ENCODE data around the gene FYN. TPM values are rescaled to one million over a fixed set of nuclear protein-coding genes. Genes with fewer than 3 reads are reported as not detected.

Gene FYN
- total RNA-seq, 1 donor, result 207 TPM

DNA sequence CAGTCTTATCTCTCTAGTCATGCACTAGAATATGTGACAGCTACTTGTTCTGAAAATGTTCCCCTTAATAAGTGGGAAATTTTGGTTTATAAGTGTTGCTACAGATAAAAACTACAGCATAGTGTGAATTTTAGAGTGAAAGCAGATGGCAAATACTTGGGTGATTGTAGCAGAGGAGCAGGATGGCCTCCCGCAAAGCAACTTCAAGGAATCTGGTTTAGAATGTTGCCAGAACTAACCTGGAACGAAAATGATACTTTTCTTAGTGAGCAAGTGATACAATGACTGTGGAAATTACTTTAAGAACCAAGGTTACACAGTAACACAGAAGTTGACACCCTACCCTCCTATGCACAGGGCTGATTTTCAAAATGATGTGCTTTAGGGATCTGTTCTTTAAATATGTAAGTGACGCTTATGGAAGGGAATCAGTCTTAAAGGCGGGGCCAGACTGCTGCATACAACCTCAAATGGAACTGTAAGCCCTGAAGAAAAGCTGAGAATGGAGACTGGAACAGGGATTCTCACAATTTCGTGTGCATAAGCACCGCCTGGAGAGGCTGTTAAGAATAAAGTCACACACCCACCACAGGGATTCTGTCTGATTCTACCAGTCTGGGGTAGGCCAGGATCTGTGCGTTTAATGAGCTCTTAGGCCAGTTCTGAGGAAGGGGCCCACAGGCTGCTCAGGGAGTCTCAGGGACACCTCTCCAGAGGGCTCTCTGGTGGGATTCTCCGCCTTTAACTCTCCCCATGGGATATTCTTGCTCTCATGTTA lies 97.9 kb downstream of the FYN start:
- Histone ChIP-seq H3K9me3 (ENCODE audit: low read depth, low read length) (no peaks in the 10 kb centered on the region), H3K27me3 (ENCODE audit: insufficient read depth, low read length) (no peaks in the 10 kb centered on the region), H3K4me1 (ENCODE audit: insufficient read depth, low read length) (peaks cover 61% of the 10 kb centered on the region), H3K4me3 (ENCODE audit: low read length) (no peak overlapping the region)

DNA sequence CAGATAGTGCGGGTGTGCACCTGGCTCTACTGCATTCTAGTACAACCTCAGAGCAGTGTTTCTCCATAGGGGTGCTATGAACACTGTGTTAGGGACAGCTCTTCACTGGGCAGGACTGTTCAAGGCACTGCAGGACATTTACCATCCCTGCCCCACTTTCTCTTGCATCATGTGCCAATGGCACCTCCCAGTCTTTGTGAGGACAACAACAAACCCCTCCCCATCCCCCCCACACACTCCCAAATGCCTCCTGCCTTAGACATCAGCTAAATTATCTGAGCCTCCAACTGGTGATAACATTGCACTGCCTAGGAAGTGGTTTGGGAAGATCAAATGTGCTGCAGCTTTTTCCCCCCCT lies 98.9 kb downstream of the FYN start:
- no peaks in the 10 kb centered on the region for H3K9me3 ChIP-seq (ENCODE audit: low read depth, low read length)
- H3K4me1 ChIP-seq (ENCODE audit: insufficient read depth, low read length), result peaks cover 60% of the 10 kb centered on the region
- no peak overlapping the region for H3K4me3 ChIP-seq (ENCODE audit: low read length)
- H3K27me3 ChIP-seq (ENCODE audit: insufficient read depth, low read length), result no peaks in the 10 kb centered on the region

DNA sequence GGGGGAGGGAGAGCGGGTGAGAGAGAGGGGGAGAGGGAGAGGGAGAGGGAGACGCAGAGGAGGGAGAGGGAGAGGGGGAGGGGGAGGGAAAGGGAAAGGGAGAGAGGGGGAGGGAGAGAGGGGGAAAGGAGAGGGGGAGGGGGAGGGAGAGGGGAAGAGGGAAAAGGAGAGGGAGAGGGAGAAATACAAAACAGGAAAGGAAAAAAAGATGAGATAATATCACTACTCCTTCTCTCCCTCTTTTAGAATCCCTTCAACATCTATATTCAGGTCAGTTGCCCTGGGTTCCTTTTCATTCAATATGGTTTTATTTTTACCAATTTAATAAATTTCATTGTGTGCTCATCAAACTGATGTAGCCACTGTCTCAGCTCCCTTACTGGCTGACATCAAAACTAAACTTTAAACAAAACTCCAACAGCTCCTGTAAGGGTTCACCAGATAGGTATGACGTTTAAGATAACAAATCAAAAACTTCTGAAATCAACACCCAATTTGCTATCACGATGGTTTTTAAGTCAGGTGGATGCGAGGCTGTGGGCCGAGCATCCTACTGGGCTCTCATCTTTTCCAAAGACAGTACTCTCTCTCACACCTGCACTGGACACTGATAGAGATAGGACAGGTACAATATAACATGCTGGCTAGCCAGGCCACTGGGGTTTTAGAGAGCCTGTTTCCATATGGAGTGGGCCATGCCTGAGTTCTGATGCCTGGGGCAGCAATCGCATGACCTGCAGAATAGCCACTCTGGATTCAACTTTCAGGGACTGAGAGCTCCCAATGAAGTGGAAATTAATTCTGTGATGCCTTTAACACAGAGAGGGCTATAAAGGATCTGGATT lies 99.5 kb downstream of the FYN start:
- Histone ChIP-seq H3K4me1 (ENCODE audit: insufficient read depth, low read length) (peaks cover 54% of the 10 kb centered on the region), H3K27me3 (ENCODE audit: insufficient read depth, low read length) (no peaks in the 10 kb centered on the region), H3K9me3 (ENCODE audit: low read depth, low read length) (no peaks in the 10 kb centered on the region), H3K4me3 (ENCODE audit: low read length) (no peak overlapping the region)

DNA sequence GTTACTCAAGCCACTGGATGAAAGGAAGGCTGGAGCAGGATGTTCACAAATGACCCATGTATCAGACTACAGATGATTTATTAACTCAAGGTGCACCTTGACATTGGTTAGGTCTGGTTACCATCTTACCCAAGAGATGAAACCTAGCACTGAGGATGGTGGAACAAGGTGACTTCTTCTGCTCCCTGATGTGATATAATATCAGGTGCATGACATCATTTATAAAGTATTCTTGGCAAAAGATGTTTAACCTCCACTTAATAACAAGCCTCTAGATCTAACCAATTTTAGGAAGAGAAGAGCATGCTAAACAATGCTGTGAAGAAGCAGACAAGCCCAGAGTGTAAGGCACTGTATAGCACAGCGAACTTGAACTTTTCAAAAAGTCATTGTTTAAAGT lies 100.9 kb downstream of the FYN start:
- Histone ChIP-seq H3K9me3 (ENCODE audit: low read depth, low read length) (no peaks in the 10 kb centered on the region), H3K27me3 (ENCODE audit: insufficient read depth, low read length) (no peaks in the 10 kb centered on the region), H3K4me1 (ENCODE audit: insufficient read depth, low read length) (peaks cover 53% of the 10 kb centered on the region), H3K4me3 (ENCODE audit: low read length) (no peak overlapping the region)

DNA sequence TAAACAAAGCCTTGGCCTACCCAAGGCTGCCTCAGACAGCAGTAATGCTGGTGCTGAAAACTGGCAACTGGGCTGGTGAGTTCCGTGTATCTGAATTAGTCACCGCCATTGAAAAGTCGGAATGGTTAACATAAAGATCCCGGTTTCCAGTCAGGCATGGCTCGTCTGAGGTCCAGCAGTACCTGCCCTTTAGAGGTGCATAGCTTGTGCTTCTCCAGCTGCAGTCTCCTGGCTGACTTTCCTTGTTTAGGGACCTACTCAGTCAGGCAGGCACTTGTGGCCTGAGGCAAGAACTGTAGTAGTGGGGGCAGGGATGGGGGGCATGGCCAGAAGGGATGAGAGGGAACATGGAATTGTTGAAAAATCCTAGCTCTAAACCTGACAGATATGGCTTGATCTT lies 101.6 kb downstream of the FYN start:
- Histone ChIP-seq H3K4me1 (ENCODE audit: insufficient read depth, low read length) (peaks cover 56% of the 10 kb centered on the region), H3K4me3 (ENCODE audit: low read length) (no peak overlapping the region), H3K9me3 (ENCODE audit: low read depth, low read length) (no peaks in the 10 kb centered on the region), H3K27me3 (ENCODE audit: insufficient read depth, low read length) (no peaks in the 10 kb centered on the region)

DNA sequence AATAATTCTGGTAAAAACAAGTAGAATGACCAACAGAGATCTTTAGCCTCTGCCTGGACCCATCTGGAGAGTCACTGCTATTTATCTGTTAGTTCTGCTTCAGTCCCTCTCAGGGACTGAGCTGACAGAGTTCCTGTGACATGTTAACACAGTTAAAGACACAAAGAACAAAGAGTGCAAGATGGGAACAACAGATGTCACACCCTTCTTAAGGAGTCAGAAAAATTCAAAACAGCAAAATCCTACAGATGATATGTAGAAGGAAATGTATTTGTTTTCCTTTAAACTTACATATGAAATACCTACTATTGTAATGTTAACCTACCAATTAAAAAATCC lies 102.2 kb downstream of the FYN start:
- H3K27me3 ChIP-seq (ENCODE audit: insufficient read depth, low read length), result no peaks in the 10 kb centered on the region
- no peaks in the 10 kb centered on the region for H3K9me3 ChIP-seq (ENCODE audit: low read depth, low read length)
- no peak overlapping the region for H3K4me3 ChIP-seq (ENCODE audit: low read length)
- peaks cover 56% of the 10 kb centered on the region for H3K4me1 ChIP-seq (ENCODE audit: insufficient read depth, low read length)

DNA sequence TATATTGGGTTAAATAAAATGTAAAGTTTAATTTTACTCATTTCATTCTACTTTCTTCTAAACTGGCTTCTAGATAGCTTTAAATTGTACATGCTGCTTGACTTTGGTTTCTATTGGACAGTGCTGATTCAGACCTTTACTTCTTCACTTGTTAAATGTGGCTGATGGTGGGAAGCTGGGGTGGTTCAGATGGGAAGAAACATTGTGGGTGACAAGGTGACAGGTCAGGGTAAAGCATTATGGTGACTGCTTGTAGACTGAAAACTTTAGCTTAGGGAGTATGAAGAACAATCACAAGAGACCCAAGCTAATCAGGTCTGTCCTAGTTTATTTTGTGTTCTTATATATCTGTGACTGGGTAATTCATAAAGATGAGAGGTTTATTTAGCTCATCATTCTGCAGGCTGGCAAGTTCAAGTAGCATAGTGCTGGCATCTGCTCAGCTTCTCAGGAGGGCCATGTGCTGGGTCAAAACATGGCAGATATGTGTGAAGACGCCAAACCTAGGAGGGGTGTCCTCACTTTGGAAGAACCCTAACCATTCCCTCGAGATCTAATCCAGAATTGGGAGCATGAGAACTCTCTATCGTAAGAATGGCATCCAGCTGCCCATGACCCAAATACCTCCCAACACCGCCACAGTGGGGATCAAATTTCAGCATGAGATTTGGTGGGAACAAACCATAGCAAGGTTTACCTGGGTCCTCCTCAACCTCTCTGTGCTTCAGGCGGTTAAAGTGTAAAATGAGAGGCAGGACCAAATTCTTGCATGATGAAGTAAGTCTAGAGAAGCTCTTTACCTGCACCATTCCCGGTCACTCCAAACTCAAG lies 102.8 kb downstream of the FYN start:
- Histone ChIP-seq H3K9me3 (ENCODE audit: low read depth, low read length) (no peaks in the 10 kb centered on the region), H3K4me3 (ENCODE audit: low read length) (no peak overlapping the region), H3K27me3 (ENCODE audit: insufficient read depth, low read length) (no peaks in the 10 kb centered on the region), H3K4me1 (ENCODE audit: insufficient read depth, low read length) (peaks cover 56% of the 10 kb centered on the region)

DNA sequence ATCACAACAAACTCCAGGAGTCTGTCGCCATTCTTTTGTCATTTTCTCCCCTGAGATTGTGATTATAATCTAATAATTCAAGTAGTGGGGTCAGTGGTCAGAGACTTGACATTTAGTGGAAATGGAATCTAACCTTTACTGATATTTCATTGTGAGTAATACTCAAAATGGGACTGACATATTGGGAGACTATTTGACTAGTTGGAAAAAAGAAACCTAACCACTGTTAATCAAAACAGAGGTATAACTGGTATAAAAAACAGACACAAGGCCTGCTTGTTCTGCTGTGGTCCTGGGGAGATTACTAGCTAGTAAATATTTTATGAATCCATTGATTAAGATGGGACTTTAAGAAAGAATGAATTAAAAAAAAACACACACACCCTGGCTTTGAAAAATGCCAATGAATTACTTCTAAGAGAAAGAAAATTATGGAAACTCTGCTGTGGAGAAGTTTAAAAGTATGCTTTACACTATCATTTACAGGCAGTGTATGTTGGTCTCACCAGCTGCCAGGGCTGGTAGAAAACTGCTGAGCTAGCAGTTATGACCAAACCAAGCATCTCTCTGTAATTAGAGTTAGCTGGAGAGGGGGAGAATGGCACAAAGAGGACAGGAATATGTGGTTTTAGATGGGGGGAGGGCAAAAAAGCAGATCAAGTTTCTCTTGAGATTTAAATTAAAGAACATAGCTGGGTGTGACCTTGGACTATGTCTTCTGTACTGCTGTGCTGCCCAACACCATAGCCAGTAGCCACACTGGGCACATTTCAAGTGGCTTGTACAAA lies 103.7 kb downstream of the FYN start:
- Histone ChIP-seq H3K4me1 (ENCODE audit: insufficient read depth, low read length) (peaks cover 60% of the 10 kb centered on the region), H3K27me3 (ENCODE audit: insufficient read depth, low read length) (no peaks in the 10 kb centered on the region), H3K9me3 (ENCODE audit: low read depth, low read length) (no peaks in the 10 kb centered on the region), H3K4me3 (ENCODE audit: low read length) (no peak overlapping the region)

DNA sequence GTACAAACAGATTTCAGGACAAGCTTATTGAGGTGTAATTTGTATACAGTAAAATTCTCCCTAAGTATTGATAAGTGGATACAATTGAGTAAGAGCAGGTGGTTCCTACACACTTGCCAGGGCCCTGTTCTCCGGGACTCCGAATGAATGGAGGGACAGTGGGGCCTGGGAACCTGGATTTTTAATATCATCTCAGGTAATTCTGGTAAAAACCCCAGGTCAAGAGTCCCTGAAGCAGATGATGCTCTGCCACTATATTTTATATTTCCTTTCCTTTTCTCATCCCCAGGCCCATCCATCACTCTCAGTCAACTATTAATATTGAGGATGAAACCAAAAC lies 104.9 kb downstream of the FYN start:
- Histone ChIP-seq H3K4me3 (ENCODE audit: low read length) (no peak overlapping the region), H3K9me3 (ENCODE audit: low read depth, low read length) (no peaks in the 10 kb centered on the region), H3K27me3 (ENCODE audit: insufficient read depth, low read length) (no peaks in the 10 kb centered on the region), H3K4me1 (ENCODE audit: insufficient read depth, low read length) (peaks cover 62% of the 10 kb centered on the region)

DNA sequence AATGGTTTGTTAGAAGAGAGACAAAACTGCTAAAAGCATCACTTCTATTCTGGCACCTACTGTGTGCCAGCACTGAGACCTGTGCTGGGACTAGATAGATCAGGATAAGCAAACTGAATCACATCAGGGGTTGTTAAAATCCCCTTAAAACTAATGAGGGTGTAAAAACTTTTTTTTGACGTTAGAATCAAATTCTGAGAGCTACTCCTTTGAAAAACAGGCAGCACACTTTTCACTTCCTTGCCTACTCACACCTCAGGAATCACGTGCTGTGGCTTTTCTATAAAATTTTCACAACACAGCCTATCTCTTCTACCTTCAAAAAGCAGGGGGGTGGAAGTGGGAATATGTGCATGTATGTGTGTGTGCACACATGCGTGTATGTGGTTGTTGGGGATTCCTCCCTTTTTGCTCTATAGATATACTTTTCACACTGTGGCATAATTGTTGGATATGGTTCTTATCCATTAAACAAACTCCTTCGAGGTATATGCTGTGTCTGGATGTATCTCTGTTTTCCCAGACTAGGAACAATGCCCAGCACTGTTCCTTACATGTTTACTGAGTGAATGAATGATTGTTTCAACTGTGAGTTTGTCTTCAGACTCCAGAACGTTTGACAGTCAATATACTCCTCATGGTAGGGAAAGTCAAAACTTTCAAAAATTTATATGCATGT lies 105.4 kb downstream of the FYN start:
- no peak overlapping the region for H3K4me3 ChIP-seq (ENCODE audit: low read length)
- peaks cover 66% of the 10 kb centered on the region for H3K4me1 ChIP-seq (ENCODE audit: insufficient read depth, low read length)
- H3K27me3 ChIP-seq (ENCODE audit: insufficient read depth, low read length), result no peaks in the 10 kb centered on the region
- no peaks in the 10 kb centered on the region for H3K9me3 ChIP-seq (ENCODE audit: low read depth, low read length)

DNA sequence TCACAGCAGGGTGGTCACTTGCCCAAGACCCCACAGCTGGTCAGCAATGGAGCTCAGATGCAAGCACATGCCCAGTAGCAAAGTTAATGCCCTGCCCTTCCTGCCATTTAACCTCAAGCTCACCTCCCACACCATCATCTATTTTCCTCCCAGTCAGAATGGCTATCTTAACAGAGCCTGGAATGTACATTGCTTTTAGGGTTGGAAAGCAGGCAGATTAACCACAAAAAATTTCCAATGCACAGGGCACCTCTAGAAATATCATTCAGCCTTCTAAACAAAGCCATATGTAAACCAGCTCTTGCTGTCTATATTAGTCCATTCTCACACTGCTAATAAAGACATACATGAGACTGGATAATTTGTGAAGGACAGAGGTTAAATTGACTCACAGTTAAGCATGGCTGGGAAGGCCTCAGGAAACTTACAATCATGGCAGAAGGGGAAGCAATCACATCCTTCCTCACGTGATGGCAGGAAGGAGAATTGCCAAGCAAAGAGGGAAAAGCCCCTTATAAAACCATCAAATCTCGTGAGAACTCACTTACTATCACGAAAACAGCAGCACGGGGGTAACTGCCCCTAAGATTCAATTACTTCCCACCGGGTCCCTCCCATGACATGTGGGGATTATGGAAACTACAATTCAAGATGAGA lies 106.9 kb downstream of the FYN start:
- Histone ChIP-seq H3K27me3 (ENCODE audit: insufficient read depth, low read length) (no peaks in the 10 kb centered on the region), H3K9me3 (ENCODE audit: low read depth, low read length) (no peaks in the 10 kb centered on the region), H3K4me3 (ENCODE audit: low read length) (no peak overlapping the region), H3K4me1 (ENCODE audit: insufficient read depth, low read length) (peaks cover 81% of the 10 kb centered on the region)

DNA sequence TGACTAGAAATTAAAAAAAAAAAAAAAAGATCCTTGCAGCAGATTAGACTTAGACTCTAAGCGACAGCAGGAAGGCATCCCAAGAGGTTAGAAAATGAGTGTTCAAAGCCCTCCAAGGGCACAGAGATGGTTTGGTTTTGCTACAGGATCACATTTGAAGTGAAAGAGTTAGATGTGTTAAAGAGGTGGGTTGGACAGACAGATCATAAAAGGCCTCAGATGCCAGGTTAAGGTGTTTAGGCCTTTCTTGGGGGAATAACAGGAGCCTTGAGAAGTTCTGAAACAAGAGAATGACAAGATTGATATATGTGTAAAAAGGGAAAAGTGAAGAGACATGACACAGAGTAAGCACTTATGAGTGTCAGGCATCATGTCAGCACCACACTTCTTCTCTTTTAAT lies 107.5 kb downstream of the FYN start:
- no peaks in the 10 kb centered on the region for H3K27me3 ChIP-seq (ENCODE audit: insufficient read depth, low read length)
- H3K9me3 ChIP-seq (ENCODE audit: low read depth, low read length), result no peaks in the 10 kb centered on the region
- peaks cover 83% of the 10 kb centered on the region for H3K4me1 ChIP-seq (ENCODE audit: insufficient read depth, low read length)
- H3K4me3 ChIP-seq (ENCODE audit: low read length), result no peak overlapping the region

DNA sequence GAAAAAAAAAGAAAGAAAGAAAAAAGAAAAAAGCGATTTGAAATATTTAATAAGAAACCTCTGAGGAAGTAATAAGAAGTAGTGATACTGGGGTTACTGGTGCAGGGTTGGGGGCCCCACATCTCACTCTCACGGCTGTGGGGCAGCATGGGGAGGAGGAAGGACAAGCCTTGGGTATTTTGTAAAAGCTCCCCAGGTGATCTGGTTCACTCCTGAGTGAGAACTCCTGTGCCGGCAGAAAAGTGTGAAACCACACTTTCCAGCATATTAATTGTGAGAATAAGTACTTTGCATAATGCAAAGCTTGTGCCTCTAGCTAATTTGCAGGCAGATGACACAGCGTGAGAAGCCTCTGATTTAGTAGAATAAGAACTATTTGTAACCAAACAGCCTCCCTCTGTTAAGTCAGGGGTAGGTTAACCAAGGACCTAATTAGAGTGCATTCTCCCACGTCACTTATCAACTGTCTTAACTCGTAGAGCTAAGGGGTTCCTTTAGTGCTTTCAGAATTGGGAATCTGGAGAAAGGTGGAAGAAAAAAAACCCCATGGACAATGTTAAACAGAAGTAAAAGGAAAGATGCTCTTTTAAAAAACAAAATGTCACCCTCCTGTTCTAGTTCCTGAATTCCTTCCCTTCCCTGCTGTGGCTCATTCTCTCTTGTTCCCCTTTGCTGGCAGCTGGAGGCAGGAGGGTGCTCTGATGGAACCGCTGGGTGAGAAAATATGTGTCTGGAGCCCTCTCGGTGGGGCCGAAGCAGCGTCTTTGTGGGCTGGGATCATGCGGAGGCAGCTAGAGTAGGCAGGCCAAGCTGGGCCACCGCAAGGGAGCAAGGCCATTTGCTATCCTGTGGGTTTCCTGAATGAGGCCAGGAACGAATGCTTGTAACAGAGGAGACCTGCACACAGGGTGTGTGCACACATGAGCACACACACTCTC lies 108.7 kb downstream of the FYN start:
- H3K4me1 ChIP-seq (ENCODE audit: insufficient read depth, low read length), result peaks cover 83% of the 10 kb centered on the region
- no peak overlapping the region for H3K4me3 ChIP-seq (ENCODE audit: low read length)
- H3K9me3 ChIP-seq (ENCODE audit: low read depth, low read length), result no peaks in the 10 kb centered on the region
- no peaks in the 10 kb centered on the region for H3K27me3 ChIP-seq (ENCODE audit: insufficient read depth, low read length)

Data from mononuclear cell (primary cell).